Neutrophil (primary cell): ENCODE measurements around the gene TMEM92.

ENCODE experiments used
- H3K27ac ChIP-seq: fragments of 200-600 bp; sonication (generic); 2 replicates; pipeline ENCODE4 v1.5.1; 2016; ENCODE audit warnings: mild to moderate bottlenecking, moderate library complexity
- H3K27me3 ChIP-seq: fragments of 200-600 bp; sonication (generic); 2 replicates; pipeline ENCODE4 v1.6.0; 2016; ENCODE audit warnings: mild to moderate bottlenecking
- H3K36me3 ChIP-seq: fragments of 200-600 bp; sonication (generic); 2 replicates; pipeline ENCODE4 v1.5.1; 2017
- H3K4me1 ChIP-seq, 2 experiments: fragments of 200-600 bp in 1 of 2; sonication (generic) in 1 of 2; 1 replicate in 1 of 2; 2 replicates in 1 of 2; pipeline versions ENCODE4 v1.5.1 to v1.6.1; 2013 to 2016; ENCODE audit warnings: low read depth in 1 of 2, low read length in 1 of 2, mild to moderate bottlenecking in 1 of 2, moderate library complexity in 1 of 2; ENCODE audit not compliant: control insufficient read depth in 1 of 2, insufficient read depth in 1 of 2
- H3K4me3 ChIP-seq, 2 experiments: fragments of 200-600 bp in 1 of 2; sonication (generic) in 1 of 2; 1 replicate in 1 of 2; 2 replicates in 1 of 2; pipeline ENCODE4 v1.5.1; 2013 to 2016; ENCODE audit warnings: low read depth in 1 of 2, low read length in 1 of 2, mild to moderate bottlenecking in 1 of 2, moderate library complexity in 1 of 2
- H3K9me3 ChIP-seq: fragments of 200-600 bp; sonication (generic); 2 replicates; pipeline ENCODE4 v1.5.1; 2016
- CTCF ChIP-seq: fragments of 200-600 bp; sonication (generic); IDR thresholded peaks from 2 replicates; pipeline ENCODE4 v1.5.1; 2016; ENCODE audit warnings: antibody characterized with exemption

TMEM92 gene

GRCh38 chr17:50252781-50253180 lies 21.5 kb upstream of the TMEM92 start:
- H3K27me3 ChIP-seq, result peaks cover 8% of the 10 kb centered on the region
- TF ChIP-seq CTCF, result no peak
- no peaks in the 10 kb centered on the region for H3K4me1 ChIP-seq
- H3K9me3 ChIP-seq, result no peaks in the 10 kb centered on the region
- no peaks in the 10 kb centered on the region for H3K36me3 ChIP-seq
- H3K27ac ChIP-seq, result no peak overlapping the region
- no peak overlapping the region for H3K4me3 ChIP-seq

GRCh38 chr17:50255766-50256635 lies 18.3 kb upstream of the TMEM92 start:
- TF ChIP-seq CTCF, result no peak
- Histone ChIP-seq H3K27me3 (no peaks in the 10 kb centered on the region), H3K27ac (no peak overlapping the region), H3K4me3 (no peak overlapping the region), H3K9me3 (no peaks in the 10 kb centered on the region), H3K4me1 (no peaks in the 10 kb centered on the region), H3K36me3 (no peaks in the 10 kb centered on the region)

GRCh38 chr17:50256826-50257618 lies 17.2 kb upstream of the TMEM92 start:
- no peaks in the 10 kb centered on the region for H3K4me1 ChIP-seq
- H3K27ac ChIP-seq, result no peak overlapping the region
- no peaks in the 10 kb centered on the region for H3K27me3 ChIP-seq
- no peak overlapping the region for H3K4me3 ChIP-seq
- H3K9me3 ChIP-seq, result no peaks in the 10 kb centered on the region
- TF ChIP-seq CTCF, result no peak
- no peaks in the 10 kb centered on the region for H3K36me3 ChIP-seq

GRCh38 chr17:50257676-50258224 lies 16.5 kb upstream of the TMEM92 start:
- H3K4me1 ChIP-seq, result no peaks in the 10 kb centered on the region
- no peaks in the 10 kb centered on the region for H3K27me3 ChIP-seq
- no peak for TF ChIP-seq CTCF
- H3K4me3 ChIP-seq, result no peak overlapping the region
- H3K27ac ChIP-seq, result no peak overlapping the region
- H3K36me3 ChIP-seq, result peaks cover 4% of the 10 kb centered on the region
- H3K9me3 ChIP-seq, result no peaks in the 10 kb centered on the region

- no peak overlapping the region for H3K27ac ChIP-seq
- H3K27me3 ChIP-seq, result no peaks in the 10 kb centered on the region
- no peak for TF ChIP-seq CTCF
- no peaks in the 10 kb centered on the region for H3K9me3 ChIP-seq
- H3K4me1 ChIP-seq, result no peaks in the 10 kb centered on the region
- H3K4me3 ChIP-seq, result no peak overlapping the region
- peaks cover 4% of the 10 kb centered on the region for H3K36me3 ChIP-seq
These were observed 15.4 kb upstream of the TMEM92 start for GRCh38 chr17:50258647-50259476.
